Neuron (in vitro differentiated cells): ENCODE data around the gene PLBD1.

ENCODE experiments used
- H2AFZ ChIP-seq: one replicate; pipeline ENCODE4 v1.6.1; 2013; ENCODE audit warnings: low read depth, mild to moderate bottlenecking, inconsistent platforms, low read length, moderate library complexity
- H3K27me3 ChIP-seq: one replicate; pipeline ENCODE4 v1.6.1; 2013; ENCODE audit warnings: low read length; ENCODE audit not compliant: insufficient read depth
- H3K36me3 ChIP-seq: one replicate; pipeline ENCODE4 v1.6.1; 2013; ENCODE audit warnings: low read length; ENCODE audit not compliant: insufficient read depth
- H3K4me1 ChIP-seq: one replicate; pipeline ENCODE4 v1.6.1; 2013; ENCODE audit warnings: low read length; ENCODE audit not compliant: insufficient read depth
- H3K4me3 ChIP-seq: 2 replicates; pipeline ENCODE4 v1.5.1; 2013; ENCODE audit warnings: mild to moderate bottlenecking, low read length, moderate library complexity
- H3K9me3 ChIP-seq: one replicate; pipeline ENCODE4 v1.6.1; 2013; ENCODE audit warnings: low read length

Gene PLBD1

GRCh38 chr12:14454098-14454907 lies 113.4 kb downstream of the PLBD1 start:
- Histone ChIP-seq H2AFZ (no peak overlapping the region), H3K36me3 (peaks cover 65% of the 10 kb centered on the region), H3K4me3 (no peak overlapping the region), H3K4me1 (peaks cover 6% of the 10 kb centered on the region), H3K27me3 (no peaks in the 10 kb centered on the region), H3K9me3 (peaks cover 3% of the 10 kb centered on the region)
